Spleen (tissue), 11 donors: Measurements from ENCODE around the gene ROBO1. TPM values are rescaled to one million over a fixed set of nuclear protein-coding genes. Genes with fewer than 3 reads are reported as not detected.

ENCODE experiments used
- DNase-seq: peaks from one replicate; pipeline ENCODE4 v3.0.0-alpha.2; 2020
- H3K27ac ChIP-seq, 8 donors: fragments of 200-600 bp; sonication (generic) in 7 of 8; 1 replicate in 4 of 8; 2 replicates in 4 of 8; pipeline versions ENCODE4 v1.5.0 to v1.8.0; 2016 to 2021; ENCODE audit warnings: inconsistent platforms in 4 of 8, mild to moderate bottlenecking in 4 of 8, moderate library complexity in 1 of 8
- H3K27me3 ChIP-seq, 7 donors: fragments of 200-600 bp; sonication (generic) in 6 of 7; replicated peaks in 1 of 7; 1 replicate in 4 of 7; 2 replicates in 3 of 7; pipeline versions ENCODE4 v1.5.0 to v1.8.0; 2016 to 2021; ENCODE audit warnings: inconsistent platforms in 3 of 7, mild to moderate bottlenecking in 1 of 7
- H3K36me3 ChIP-seq, 6 donors: fragments of 200-600 bp; sonication (generic) in 5 of 6; 1 replicate in 4 of 6; 2 replicates in 2 of 6; pipeline versions ENCODE4 v1.5.0 to v1.8.0; 2016 to 2021; ENCODE audit warnings: inconsistent platforms in 2 of 6
- H3K4me1 ChIP-seq, 6 donors: fragments of 200-600 bp; sonication (generic) in 5 of 6; 1 replicate in 3 of 6; 2 replicates in 3 of 6; pipeline versions ENCODE4 v1.5.0 to v1.8.0; 2016 to 2021; ENCODE audit warnings: inconsistent platforms in 3 of 6
- H3K4me3 ChIP-seq, 8 donors: fragments of 200-600 bp; sonication (generic) in 7 of 8; 1 replicate in 4 of 8; 2 replicates in 4 of 8; pipeline versions ENCODE4 v1.5.0 to v1.8.0; 2016 to 2021; ENCODE audit warnings: inconsistent platforms in 4 of 8, mild to moderate bottlenecking in 4 of 8, moderate library complexity in 2 of 8
- H3K9me3 ChIP-seq, 8 donors: fragments of 200-600 bp; sonication (generic) in 7 of 8; 1 replicate in 4 of 8; 2 replicates in 4 of 8; pipeline versions ENCODE4 v1.5.0 to v1.8.0; 2016 to 2021; ENCODE audit warnings: inconsistent platforms in 4 of 8
- CTCF ChIP-seq, 11 experiments: fragments of 200-600 bp in 7 of 11; fragments of 450-650 bp in 4 of 11; sonication (generic) in 4 of 11; IDR thresholded peaks in 8 of 11; conservative IDR thresholded peaks in 3 of 11; 1 replicate in 7 of 11; 2 replicates in 4 of 11; pipeline versions ENCODE4 v1.4.0 to v1.8.0; 2016 to 2021; ENCODE audit warnings: antibody characterized with exemption in 11 of 11, inconsistent platforms in 4 of 11, mild to moderate bottlenecking in 1 of 11
- POLR2A ChIP-seq, 3 donors: fragments of 450-650 bp; IDR thresholded peaks; one replicate each; pipeline ENCODE4 v1.5.1; 2017; ENCODE audit warnings: antibody characterized with exemption in 3 of 3, mild to moderate bottlenecking in 1 of 3
- POLR2AphosphoS5 ChIP-seq, 3 donors: sonication (generic); formaldehyde crosslinking; IDR thresholded peaks; one replicate each; pipeline ENCODE4 v1.5.1; 2017; ENCODE audit warnings: antibody characterized with exemption in 3 of 3
- WGBS, 5 donors: extraction: QIAGEN DNeasy Blood & Tissue Kit in 3 of 5; methylation state at CpG; one replicate each; pipeline versions ENCODE4 v1.1.5 to v1.1.7; 2013 to 2018; 5-methylcytosine and 5-hydroxymethylcytosine counted together
- intact Hi-C: fragments of 100-400 bp; cut with DNase I; formaldehyde crosslinking; loops from one replicate; pipeline ENCODE4 v1.15.0; 2023; ENCODE audit warnings: low total_unique reads
- polyA plus RNA-seq, 3 donors: library from polyadenylated mRNA; stranded (reverse); fragments of 200-250 nt; gene quantifications; one replicate each; pipeline ENCODE4 v1.2.1, GENCODE V29; 2013
- total RNA-seq, 7 donors: library from RNA; depleted of rRNA in 3 of 7; stranded (reverse); fragments of >200 nt in 3 of 7; fragmentation: NEBNext Ultra II Directional in 4 of 7; extraction: Animal tissue kit (Norgen Biotek cat#: 25700) in 4 of 7; gene quantifications; one replicate each; pipeline versions ENCODE4 v1.1.0 to v1.2.1, GENCODE V29; 2016 to 2021
- donor health status: healthy with polysubstance abuse.
- donor health status: DM: no; HTN: no; CAD: no; lungs with moderate emphysema.
- donor health status: DM: no; HTN: no; CAD: no.
- donor health status: Bipolar disorder and iron deficiency.
- donor health status: healthy.
- donor health status: DM: no; HTN: no; CAD: no.
- donor health status: DM: yes; HTN: yes; CAD: no.

Gene ROBO1
- total and polyA plus RNA-seq, 10 donors: 3.4 to 37.3 (median 26.0) TPM

- Histone ChIP-seq H3K27ac (no peak overlapping the region), H3K9me3 (no peaks in the 10 kb centered on the region), H3K4me1 (no peaks in the 10 kb centered on the region), H3K36me3 (no peaks in the 10 kb centered on the region), H3K27me3 (no peaks in the 10 kb centered on the region), H3K4me3 (no peak overlapping the region)
- intact Hi-C loops: no loop called here
- TF ChIP-seq POLR2AphosphoS5 (IDR thresholded peaks at IDR 0.05) (no peak), CTCF (IDR thresholded peaks at IDR 0.05 in 8 of 11, conservative IDR thresholded peaks at IDR 0.05 in 3 of 11) (no peak), POLR2A (IDR thresholded peaks at IDR 0.05) (no peak)
- DNase-seq: no peak
Measured at GRCh38 chr3:79094654-79095053, 673.1 kb downstream of the ROBO1 start.

GRCh38 chr3:79086514-79086913 is 681.3 kb downstream of the ROBO1 start:
- TF ChIP-seq CTCF (IDR thresholded peaks at IDR 0.05 in 8 of 11, conservative IDR thresholded peaks at IDR 0.05 in 3 of 11) (peak in 8 of 11 experiments; percentile 21 to 64 (median 54)), POLR2AphosphoS5 (IDR thresholded peaks at IDR 0.05) (no peak)
- intact Hi-C loops: no loop called here
- WGBS, 5 donors: 7 to 11% (median 9%) methylated on average over 6 of the region's 6 CpGs
- Histone ChIP-seq H3K36me3 (no peaks in the 10 kb centered on the region), H3K4me3 (no peak overlapping the region), H3K27me3 (no peaks in the 10 kb centered on the region), H3K9me3 (no peaks in the 10 kb centered on the region), H3K4me1 (no peaks in the 10 kb centered on the region), H3K27ac (no peak overlapping the region)
- no peak for DNase-seq

GRCh38 chr3:79085171-79085570 is 682.6 kb downstream of the ROBO1 start:
- no peak for TF ChIP-seq POLR2AphosphoS5 (IDR thresholded peaks at IDR 0.05)
- TF ChIP-seq POLR2A (IDR thresholded peaks at IDR 0.05): no peak
- no peak for TF ChIP-seq CTCF (IDR thresholded peaks at IDR 0.05 in 8 of 11, conservative IDR thresholded peaks at IDR 0.05 in 3 of 11)
- DNase-seq: no peak
- no peak overlapping the region for H3K27ac ChIP-seq

GRCh38 chr3:79081335-79081734 is 686.5 kb downstream of the ROBO1 start:
- H3K4me3 ChIP-seq: no peak overlapping the region
- no peaks in the 10 kb centered on the region for H3K4me1 ChIP-seq
- H3K27me3 ChIP-seq: no peaks in the 10 kb centered on the region
- TF ChIP-seq POLR2AphosphoS5 (IDR thresholded peaks at IDR 0.05): no peak
- no peak for TF ChIP-seq CTCF (IDR thresholded peaks at IDR 0.05 in 8 of 11, conservative IDR thresholded peaks at IDR 0.05 in 3 of 11)
- no peak for TF ChIP-seq POLR2A (IDR thresholded peaks at IDR 0.05)
- no peak for DNase-seq
- 64 to 77% (median 73%) methylated on average over 5 of the region's 5 CpGs for WGBS, 5 donors
- no peaks in the 10 kb centered on the region for H3K9me3 ChIP-seq
- intact Hi-C loops: no loop called here
- H3K27ac ChIP-seq: no peak overlapping the region
- H3K36me3 ChIP-seq: no peaks in the 10 kb centered on the region

More at GRCh38 chr3:79085171-79085570, 682.6 kb downstream of the ROBO1 start:
- 74 to 89% (median 86%) methylated on average over 1 of the region's 1 CpG for WGBS, 5 donors
- Histone ChIP-seq H3K4me3 (no peak overlapping the region), H3K27me3 (no peaks in the 10 kb centered on the region), H3K4me1 (no peaks in the 10 kb centered on the region), H3K9me3 (no peaks in the 10 kb centered on the region), H3K36me3 (no peaks in the 10 kb centered on the region)
- intact Hi-C loops: no loop called here
